H9 (cell line): ENCODE results near the gene KCNAB1. TPM values are rescaled to one million over a fixed set of nuclear protein-coding genes. Genes with fewer than 3 reads are reported as not detected.

Experiments
- DNase-seq: peaks from one replicate; pipeline ENCODE4 v3.0.0-alpha.2; 2017
- H2AFZ ChIP-seq: one replicate; pipeline ENCODE4 v1.6.1; 2013; ENCODE audit warnings: mild to moderate bottlenecking, low read length, control low read depth, moderate library complexity
- H2AK5ac ChIP-seq: 2 replicates; pipeline ENCODE4 v1.6.1; 2013; ENCODE audit warnings: low read length, control low read depth, mixed read lengths; ENCODE audit not compliant: insufficient read length
- H2BK120ac ChIP-seq: one replicate; pipeline ENCODE4 v1.6.1; 2013; ENCODE audit warnings: low read depth, mild to moderate bottlenecking, low read length, control low read depth, inconsistent platforms; ENCODE audit not compliant: poor library complexity, severe bottlenecking
- H2BK12ac ChIP-seq: 2 replicates; pipeline ENCODE4 v1.6.1; 2013; ENCODE audit warnings: low read length, control low read depth, mixed read lengths, low read depth; ENCODE audit not compliant: insufficient read length
- H2BK15ac ChIP-seq: 2 replicates; pipeline ENCODE4 v1.6.1; 2013; ENCODE audit warnings: low read depth, low read length, control low read depth
- H2BK20ac ChIP-seq: one replicate; pipeline ENCODE4 v1.6.1; 2013; ENCODE audit warnings: low read depth, mild to moderate bottlenecking, low read length, control low read depth, inconsistent platforms; ENCODE audit not compliant: poor library complexity, severe bottlenecking
- H2BK5ac ChIP-seq: 2 replicates; pipeline ENCODE4 v1.6.1; 2013; ENCODE audit warnings: low read length, control low read depth, mixed read lengths; ENCODE audit not compliant: insufficient read length
- H3K14ac ChIP-seq: 2 replicates; pipeline ENCODE4 v1.6.1; 2013; ENCODE audit warnings: low read length, control low read depth; ENCODE audit not compliant: insufficient read depth
- H3K18ac ChIP-seq: 2 replicates; pipeline ENCODE4 v1.6.1; 2013; ENCODE audit warnings: low read depth, mild to moderate bottlenecking, mixed read lengths, low read length, control low read depth; ENCODE audit not compliant: insufficient read length
- H3K23ac ChIP-seq: 2 replicates; pipeline ENCODE4 v1.6.1; 2013; ENCODE audit warnings: low read length, control low read depth, mixed read lengths, low read depth; ENCODE audit not compliant: insufficient read length
- H3K23me2 ChIP-seq: 2 replicates; pipeline ENCODE4 v1.6.1; 2013; ENCODE audit warnings: low read depth, mild to moderate bottlenecking, mixed read lengths, low read length, control low read depth; ENCODE audit not compliant: insufficient read length, poor library complexity, severe bottlenecking
- H3K27ac ChIP-seq: 2 replicates; pipeline ENCODE4 v1.5.1; 2013; ENCODE audit warnings: low read length, control low read depth, mixed read lengths, low read depth; ENCODE audit not compliant: insufficient read length
- H3K27me3 ChIP-seq: 2 replicates; pipeline ENCODE4 v1.6.1; 2013; ENCODE audit warnings: low read length, control low read depth, inconsistent platforms; ENCODE audit not compliant: insufficient read depth
- H3K4ac ChIP-seq: 2 replicates; pipeline ENCODE4 v1.6.1; 2013; ENCODE audit warnings: low read depth, mild to moderate bottlenecking, control low read depth, inconsistent platforms, low read length, moderate library complexity
- H3K4me1 ChIP-seq: 2 replicates; pipeline ENCODE4 v1.6.1; 2013; ENCODE audit warnings: low read length, control low read depth, inconsistent platforms; ENCODE audit not compliant: insufficient read depth
- H3K4me2 ChIP-seq: 2 replicates; pipeline ENCODE4 v1.6.1; 2013; ENCODE audit warnings: low read length, control low read depth, mixed read lengths; ENCODE audit not compliant: insufficient read length, insufficient read depth
- H3K56ac ChIP-seq: 2 replicates; pipeline ENCODE4 v1.6.1; 2013; ENCODE audit warnings: low read depth, mild to moderate bottlenecking, mixed read lengths, low read length, control low read depth; ENCODE audit not compliant: insufficient read length
- H3K79me1 ChIP-seq: 2 replicates; pipeline ENCODE4 v1.6.1; 2013; ENCODE audit warnings: low read depth, mild to moderate bottlenecking, moderate library complexity, low read length, control low read depth, inconsistent platforms; ENCODE audit not compliant: insufficient read depth, poor library complexity, severe bottlenecking
- H3K79me2 ChIP-seq: 2 replicates; pipeline ENCODE4 v1.6.1; 2013; ENCODE audit warnings: low read length, control low read depth, inconsistent platforms; ENCODE audit not compliant: insufficient read depth
- H3K9ac ChIP-seq: 2 replicates; pipeline ENCODE4 v1.6.1; 2013; ENCODE audit warnings: low read length, control low read depth, mixed read lengths; ENCODE audit not compliant: insufficient read length; ENCODE audit errors: extremely low read depth
- H3K9me3 ChIP-seq: one replicate; pipeline ENCODE4 v1.6.1; 2013; ENCODE audit warnings: low read depth, low read length, inconsistent platforms; ENCODE audit not compliant: control insufficient read depth
- H3T11ph ChIP-seq: one replicate; pipeline ENCODE4 v1.6.1; 2013; ENCODE audit warnings: mild to moderate bottlenecking, low read length, control low read depth, inconsistent platforms
- H4K20me1 ChIP-seq: one replicate; pipeline ENCODE4 v1.6.1; 2013; ENCODE audit not compliant: control insufficient read depth, insufficient read length, insufficient read depth
- H4K5ac ChIP-seq: 2 replicates; pipeline ENCODE4 v1.6.1; 2013; ENCODE audit warnings: low read depth, mild to moderate bottlenecking, mixed read lengths, low read length, control low read depth; ENCODE audit not compliant: insufficient read length
- H4K8ac ChIP-seq: replicated peaks from 2 replicates; pipeline ENCODE4 v1.6.1; 2013; ENCODE audit warnings: low read length, control low read depth, mixed read lengths, low read depth; ENCODE audit not compliant: insufficient read length
- H4K91ac ChIP-seq: 2 replicates; pipeline ENCODE4 v1.6.1; 2013; ENCODE audit warnings: low read depth, mild to moderate bottlenecking, moderate library complexity, mixed read lengths, low read length, control low read depth; ENCODE audit not compliant: insufficient read length
- H3K27ac Mint-ChIP-seq, 3 experiments: 2 replicates in 2 of 3; 3 replicates in 1 of 3; pipeline ENCODE4 v1.8.0; 2020 to 2021; ENCODE audit warnings: mixed read lengths in 3 of 3, mild to moderate bottlenecking in 1 of 3, moderate library complexity in 1 of 3
- H3K27me3 Mint-ChIP-seq: 2 replicates; pipeline ENCODE4 v1.8.0; 2021; ENCODE audit warnings: low read depth, mild to moderate bottlenecking, moderate library complexity, mixed read lengths
- H3K36me3 Mint-ChIP-seq, 3 experiments: 2 replicates in 2 of 3; 3 replicates in 1 of 3; pipeline ENCODE4 v1.8.0; 2020 to 2021; ENCODE audit warnings: low read depth in 3 of 3, mixed read lengths in 3 of 3; ENCODE audit not compliant: insufficient read depth in 1 of 3
- H3K4me1 Mint-ChIP-seq, 2 experiments: 2 replicates each; pipeline ENCODE4 v1.8.0; 2020; ENCODE audit warnings: mixed read lengths in 2 of 2
- H3K4me3 Mint-ChIP-seq, 2 experiments: 2 replicates in 1 of 2; 3 replicates in 1 of 2; pipeline ENCODE4 v1.8.0; 2020 to 2021; ENCODE audit warnings: mild to moderate bottlenecking in 2 of 2, mixed read lengths in 2 of 2, moderate library complexity in 1 of 2
- H3K9me3 Mint-ChIP-seq, 2 experiments: 2 replicates in 1 of 2; 3 replicates in 1 of 2; pipeline ENCODE4 v1.8.0; 2020; ENCODE audit warnings: mild to moderate bottlenecking in 2 of 2, mixed read lengths in 2 of 2, moderate library complexity in 1 of 2
- CTCF ChIP-seq: fragments of 200-600 bp; sonication (generic); conservative IDR thresholded peaks from 3 replicates; pipeline ENCODE4 v1.8.0; 2021; ENCODE audit warnings: antibody characterized with exemption, mild to moderate bottlenecking
- WGBS: extraction: QIAGEN DNeasy Blood & Tissue Kit; methylation state at CpG from one replicate; pipeline ENCODE4 v1.1.7; 2013; ENCODE audit warnings: missing lambda C conversion rate, low lambda C conversion rate, mixed read lengths; ENCODE audit not compliant: insufficient read length; ENCODE audit errors: extremely low coverage; 5-methylcytosine and 5-hydroxymethylcytosine counted together
- total RNA-seq: library from RNA; stranded (reverse); gene quantifications from 2 replicates; pipeline ENCODE4 v1.2.1, GENCODE V29; 2021

KCNAB1 gene
- total RNA-seq, 1 experiment from 2014 or later: 3.7 TPM

- no peak overlapping the region for H3K4me2 ChIP-seq
- no peak for TF ChIP-seq CTCF
- H3K27ac Mint-ChIP-seq: no peak overlapping the region; a peak in 1 of 7 replicates
- H4K20me1 ChIP-seq: no peaks in the 10 kb centered on the region
- H3K23ac ChIP-seq: no peak overlapping the region
- H3K9ac ChIP-seq: no peak overlapping the region
- H3K18ac ChIP-seq: no peak overlapping the region
- H2AFZ ChIP-seq: no peak overlapping the region
- no peak overlapping the region for H3K14ac ChIP-seq
- no peak overlapping the region for H4K91ac ChIP-seq
- no peaks in the 10 kb centered on the region for H3K36me3 Mint-ChIP-seq
- H3K4ac ChIP-seq: no peak overlapping the region
- DNase-seq: no peak
- H3K4me1 Mint-ChIP-seq: peaks cover 21 to 28% of the 10 kb centered on the region in 2 experiments
- no peak overlapping the region for H2BK5ac ChIP-seq
- H3K27me3 Mint-ChIP-seq: no peaks in the 10 kb centered on the region; the same call in 1 of the 2 replicates
- no peak overlapping the region for H2AK5ac ChIP-seq
- no peaks in the 10 kb centered on the region for H3K79me1 ChIP-seq
- no CpG with 5 or more reads among the region's 1 CpG for WGBS
- no peak overlapping the region for H3K56ac ChIP-seq
- H3K4me3 Mint-ChIP-seq: no peak overlapping the region
- no peaks in the 10 kb centered on the region for H3K27me3 ChIP-seq
- no peaks in the 10 kb centered on the region for H3K9me3 Mint-ChIP-seq
- peaks cover 8% of the 10 kb centered on the region; the same call in 1 of the 2 replicates for H3K4me1 ChIP-seq
- no peak overlapping the region for H2BK120ac ChIP-seq
- H4K8ac ChIP-seq: no peak overlapping the region
- no peak overlapping the region for H4K5ac ChIP-seq
- H3T11ph ChIP-seq: no peak overlapping the region
- H2BK20ac ChIP-seq: no peak overlapping the region
- H3K9me3 ChIP-seq: no peaks in the 10 kb centered on the region
- no peak overlapping the region for H2BK15ac ChIP-seq
- no peaks in the 10 kb centered on the region for H3K23me2 ChIP-seq
- H3K27ac ChIP-seq: no peak overlapping the region
- no peaks in the 10 kb centered on the region for H3K79me2 ChIP-seq
- no peak overlapping the region for H2BK12ac ChIP-seq
Measured at GRCh38 chr3:156316076-156316475, 195.7 kb downstream of the KCNAB1 start.
